K562 (cell line): ENCODE results near the gene CPED1. TPM values are rescaled to one million over a fixed set of nuclear protein-coding genes. Genes with fewer than 3 reads are reported as not detected.

Experiments used
- ASH1L ChIP-seq: fragments of 450-650 bp; IDR thresholded peaks from 2 replicates; pipeline ENCODE4 v1.6.1; 2018; ENCODE audit warnings: borderline replicate concordance, mild to moderate bottlenecking, low read depth; ENCODE audit not compliant: partially characterized antibody
- BDP1 ChIP-seq: IDR thresholded peaks from 3 replicates; pipeline ENCODE4 v1.6.1; 2011; ENCODE audit not compliant: insufficient read length, insufficient read depth
- BRD4 ChIP-seq: fragments of 200-600 bp; sonication (generic); IDR thresholded peaks from 2 replicates; pipeline ENCODE4 v1.6.1; 2017; ENCODE audit warnings: inconsistent platforms
- CSDE1 ChIP-seq, 2 experiments: fragments of 450-650 bp; IDR thresholded peaks; 2 replicates each; pipeline ENCODE4 v1.6.1; 2016; ENCODE audit warnings: mild to moderate bottlenecking in 1 of 2
- DPF2 ChIP-seq: fragments of 450-650 bp; IDR thresholded peaks from 2 replicates; pipeline ENCODE4 v1.6.1; 2016
- EGR1 ChIP-seq: fragments of 450-650 bp; conservative IDR thresholded peaks from 2 replicates; pipeline ENCODE4 v1.6.1; 2017; ENCODE audit warnings: mild to moderate bottlenecking
- FOXK1 ChIP-seq: sonication (generic); formaldehyde crosslinking; IDR thresholded peaks from 2 replicates; pipeline ENCODE4 v1.8.0; 2022; ENCODE audit warnings: missing genetic modification reagents, mild to moderate bottlenecking, borderline replicate concordance
- KDM5B ChIP-seq: fragments of 200-600 bp; sonication (generic); IDR thresholded peaks from 2 replicates; pipeline ENCODE4 v1.6.1; 2012; ENCODE audit warnings: low read depth, mild to moderate bottlenecking, moderate library complexity, low read length, control low read depth, inconsistent platforms; ENCODE audit not compliant: insufficient replicate concordance
- MEIS2 ChIP-seq: fragments of 450-650 bp; IDR thresholded peaks from 2 replicates; pipeline ENCODE4 v1.6.1; 2014; ENCODE audit warnings: mild to moderate bottlenecking; ENCODE audit not compliant: partially characterized antibody
- MTA2 ChIP-seq: fragments of 450-650 bp; IDR thresholded peaks from 2 replicates; pipeline ENCODE4 v1.6.1; 2016; ENCODE audit warnings: low read depth
- MYNN ChIP-seq, 2 experiments: sonication (generic); formaldehyde crosslinking in 1 of 2; IDR thresholded peaks; 2 replicates each; pipeline versions ENCODE4 v1.5.0 to v1.6.1; 2016 to 2020; ENCODE audit warnings: antibody characterized with exemption in 1 of 2, missing genetic modification reagents in 1 of 2
- POLR2B ChIP-seq: fragments of 450-650 bp; IDR thresholded peaks from 2 replicates; pipeline ENCODE4 v1.6.1; 2018; ENCODE audit warnings: low read depth; ENCODE audit not compliant: partially characterized antibody
- POLR3A ChIP-seq: IDR thresholded peaks from 2 replicates; pipeline ENCODE4 v1.6.1; 2011; ENCODE audit warnings: borderline replicate concordance, mild to moderate bottlenecking, moderate library complexity; ENCODE audit not compliant: insufficient read length, insufficient read depth; ENCODE audit errors: extremely low read depth
- PPARD ChIP-seq: fragments of 250-450 bp; sonication (Bioruptor Pico); IDR thresholded peaks from 2 replicates; pipeline ENCODE4 v1.8.0; 2022; ENCODE audit warnings: inconsistent platforms, mild to moderate bottlenecking, moderate library complexity
- SMAD4 ChIP-seq: fragments of 250-450 bp; sonication (Bioruptor Pico); conservative IDR thresholded peaks from 2 replicates; pipeline ENCODE4 v1.8.0; 2021; ENCODE audit warnings: inconsistent platforms, mild to moderate bottlenecking, moderate library complexity
- SMARCA5 ChIP-seq: fragments of 450-650 bp; IDR thresholded peaks from 2 replicates; pipeline ENCODE4 v1.6.1; 2016
- TAF7 ChIP-seq: fragments of 450-650 bp; IDR thresholded peaks from 2 replicates; pipeline ENCODE4 v1.6.1; 2016; ENCODE audit warnings: missing genetic modification characterization, missing compliant biosample characterization
- TAF9B ChIP-seq: fragments of 450-650 bp; IDR thresholded peaks from 2 replicates; pipeline ENCODE4 v1.6.1; 2018; ENCODE audit warnings: mild to moderate bottlenecking; ENCODE audit not compliant: partially characterized antibody
- TGIF2 ChIP-seq: sonication (generic); formaldehyde crosslinking; IDR thresholded peaks from 2 replicates; pipeline ENCODE4 v1.8.1; 2022; ENCODE audit warnings: mild to moderate bottlenecking, missing genetic modification reagents, moderate library complexity
- XRCC4 ChIP-seq: IDR thresholded peaks from one replicate; pipeline ENCODE4 v1.6.1; 2011; ENCODE audit not compliant: insufficient read depth, insufficient read length; ENCODE audit errors: extremely low read depth
- ZNF12 ChIP-seq: sonication (generic); formaldehyde crosslinking; IDR thresholded peaks from 2 replicates; pipeline ENCODE4 v1.4.0; 2020; ENCODE audit warnings: mild to moderate bottlenecking, missing genetic modification reagents
- ZNF212 ChIP-seq: fragments of 450-650 bp; formaldehyde crosslinking; IDR thresholded peaks from 2 replicates; pipeline ENCODE4 v1.4.0; 2020; ENCODE audit warnings: mild to moderate bottlenecking
- ZNF445 ChIP-seq: fragments of 250-450 bp; sonication (Bioruptor Pico); IDR thresholded peaks from 2 replicates; pipeline ENCODE4 v1.4.0; 2020; ENCODE audit warnings: low read depth, mild to moderate bottlenecking, moderate library complexity
- polyA plus RNA-seq, 8 experiments: library from polyadenylated mRNA; depleted of rRNA in 4 of 8; stranded (reverse) in 5 of 8; unstranded in 3 of 8; fragments of >200 nt; fragmentation: Nextera tagmentation in 2 of 8; fragmentation: Illumina TruSeq in 1 of 8; extraction: Ambion mirVana in 2 of 8; extraction: Trizol in 1 of 8; gene quantifications; 2 replicates each; pipeline versions ENCODE4 v1.2.1 to v1.2.3, GENCODE V29; 2011 to 2014; ENCODE audit warnings: inconsistent platforms in 1 of 8, missing spikeins in 1 of 8
- total RNA-seq, 7 experiments: library from RNA; depleted of rRNA in 6 of 7; stranded (reverse); fragments of >200 nt in 6 of 7; fragmentation: Illumina TruSeq in 2 of 7; extraction: Trizol in 2 of 7; gene quantifications; 2 replicates each; pipeline versions ENCODE4 v1.2.1 to v1.2.3, GENCODE V29; 2011 to 2021; ENCODE audit warnings: low replicate concordance in 1 of 7
- TF ChIP-seq, protein P1 (sequence below), 2 experiments: fragments of 450-650 bp in 1 of 2; sonication (generic) in 1 of 2; formaldehyde crosslinking in 1 of 2; IDR thresholded peaks in 1 of 2; conservative IDR thresholded peaks in 1 of 2; 2 replicates each; pipeline versions ENCODE4 v1.6.1 to v1.8.1; 2016 to 2023; ENCODE audit warnings: mild to moderate bottlenecking in 2 of 2, moderate library complexity in 2 of 2, inconsistent platforms in 1 of 2, missing genetic modification reagents in 1 of 2
- TF ChIP-seq, protein P2 (sequence below): sonication (generic); IDR thresholded peaks from 2 replicates; pipeline ENCODE4 v1.6.1; 2016
- TF ChIP-seq, protein P3 (sequence below), 3 experiments: IDR thresholded peaks in 2 of 3; conservative IDR thresholded peaks in 1 of 3; 2 replicates each; pipeline ENCODE4 v1.5.1; 2011 to 2012; ENCODE audit warnings: low read length in 3 of 3, mild to moderate bottlenecking in 3 of 3, control low read depth in 2 of 3, improper control_type of control experiment in 1 of 3, inconsistent platforms in 1 of 3, low read depth in 1 of 3, mixed read lengths in 1 of 3, moderate library complexity in 1 of 3; ENCODE audit not compliant: insufficient read depth in 2 of 3

Gene CPED1
- total and polyA plus RNA-seq, 9 of the 15 experiments (the other 6 are each of a cell fraction or from before 2014, with no cell fraction given), result 195 to 393 (median 290) TPM

DNA sequence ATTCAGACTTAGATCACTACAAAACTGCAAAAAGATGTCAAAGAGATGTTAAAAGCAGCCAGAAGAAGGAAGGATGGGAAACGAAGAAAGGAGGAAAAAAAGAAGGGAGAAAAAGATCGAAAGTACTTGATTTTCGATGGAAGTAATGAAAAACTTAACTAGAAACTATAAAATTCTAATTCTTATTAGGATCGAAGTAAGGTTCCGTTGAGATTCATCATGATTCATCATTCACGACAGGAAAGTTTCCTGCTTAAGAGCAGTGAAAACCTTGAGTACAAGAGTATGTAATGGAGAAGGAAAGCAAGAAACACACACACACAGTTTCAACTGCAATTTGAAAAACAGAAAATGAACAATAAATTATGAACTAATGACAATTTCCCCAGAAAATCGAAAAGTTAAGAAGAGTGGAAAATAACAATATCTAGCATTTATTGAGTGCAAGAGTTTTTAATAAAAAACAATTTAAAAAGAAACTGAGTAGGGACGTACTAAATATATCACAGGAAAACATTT is 39.1 kb upstream of the CPED1 start (continued):
- TF ChIP-seq BDP1 (no peak), ZNF212 (CRISPR knock-in tag) (no peak), PPARD (CRISPR knock-in tag) (no peak), MEIS2 (peak; percentile 55), MYNN (IDR thresholded peaks at IDR 0.05) (no peak), MYNN (CRISPR knock-in tag; IDR thresholded peaks at IDR 0.05) (no peak), ASH1L (peak; percentile 21), KDM5B (no peak), SMARCA5 (peak; percentile 51; the same call in 1 of the 2 replicates), BRD4 (no peak), DPF2 (peak; percentile 60), FOXK1 (no peak), MTA2 (0 out of 2 replicates have a peak, but pooled peaks have one; percentile 23), TGIF2 (CRISPR knock-in tag) (no peak), TAF9B (peak; percentile 37), POLR3A (no peak), CSDE1 (IDR thresholded peaks at IDR 0.05) (no peak), POLR2B (peak; percentile 49), ZNF445 (CRISPR knock-in tag) (no peak), TAF7 (tag) (no peak), SMAD4 (CRISPR knock-in tag) (no peak), XRCC4 (no peak), ZNF12 (CRISPR knock-in tag) (no peak), EGR1 (no peak)
- TF ChIP-seq, protein P1, sequence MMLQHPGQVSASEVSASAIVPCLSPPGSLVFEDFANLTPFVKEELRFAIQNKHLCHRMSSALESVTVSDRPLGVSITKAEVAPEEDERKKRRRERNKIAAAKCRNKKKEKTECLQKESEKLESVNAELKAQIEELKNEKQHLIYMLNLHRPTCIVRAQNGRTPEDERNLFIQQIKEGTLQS (IDR thresholded peaks at IDR 0.05), result 0 out of 2 replicates have a peak, but pooled peaks have one; percentile 11
- TF ChIP-seq, protein P1 (CRISPR knock-in tag; conservative IDR thresholded peaks at IDR 0.05), result no peak
- TF ChIP-seq, protein P2, sequence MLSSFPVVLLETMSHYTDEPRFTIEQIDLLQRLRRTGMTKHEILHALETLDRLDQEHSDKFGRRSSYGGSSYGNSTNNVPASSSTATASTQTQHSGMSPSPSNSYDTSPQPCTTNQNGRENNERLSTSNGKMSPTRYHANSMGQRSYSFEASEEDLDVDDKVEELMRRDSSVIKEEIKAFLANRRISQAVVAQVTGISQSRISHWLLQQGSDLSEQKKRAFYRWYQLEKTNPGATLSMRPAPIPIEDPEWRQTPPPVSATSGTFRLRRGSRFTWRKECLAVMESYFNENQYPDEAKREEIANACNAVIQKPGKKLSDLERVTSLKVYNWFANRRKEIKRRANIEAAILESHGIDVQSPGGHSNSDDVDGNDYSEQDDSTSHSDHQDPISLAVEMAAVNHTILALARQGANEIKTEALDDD, result no peak
- TF ChIP-seq, protein P3, sequence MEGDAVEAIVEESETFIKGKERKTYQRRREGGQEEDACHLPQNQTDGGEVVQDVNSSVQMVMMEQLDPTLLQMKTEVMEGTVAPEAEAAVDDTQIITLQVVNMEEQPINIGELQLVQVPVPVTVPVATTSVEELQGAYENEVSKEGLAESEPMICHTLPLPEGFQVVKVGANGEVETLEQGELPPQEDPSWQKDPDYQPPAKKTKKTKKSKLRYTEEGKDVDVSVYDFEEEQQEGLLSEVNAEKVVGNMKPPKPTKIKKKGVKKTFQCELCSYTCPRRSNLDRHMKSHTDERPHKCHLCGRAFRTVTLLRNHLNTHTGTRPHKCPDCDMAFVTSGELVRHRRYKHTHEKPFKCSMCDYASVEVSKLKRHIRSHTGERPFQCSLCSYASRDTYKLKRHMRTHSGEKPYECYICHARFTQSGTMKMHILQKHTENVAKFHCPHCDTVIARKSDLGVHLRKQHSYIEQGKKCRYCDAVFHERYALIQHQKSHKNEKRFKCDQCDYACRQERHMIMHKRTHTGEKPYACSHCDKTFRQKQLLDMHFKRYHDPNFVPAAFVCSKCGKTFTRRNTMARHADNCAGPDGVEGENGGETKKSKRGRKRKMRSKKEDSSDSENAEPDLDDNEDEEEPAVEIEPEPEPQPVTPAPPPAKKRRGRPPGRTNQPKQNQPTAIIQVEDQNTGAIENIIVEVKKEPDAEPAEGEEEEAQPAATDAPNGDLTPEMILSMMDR (IDR thresholded peaks at IDR 0.05 in 2 of 3, conservative IDR thresholded peaks at IDR 0.05 in 1 of 3; ENCODE audit: insufficient read depth in 2 of 3, low read depth in 1 of 3, low read length in 3 of 3), result no peak
